Measurements from ENCODE around the gene ALKBH4.
"Not testable (repeated sequence)": the region's sequence is repeated elsewhere in the genome, so short reads cannot be mapped to it uniquely, and the experiment has no call there.

ALKBH4 gene, protein sequence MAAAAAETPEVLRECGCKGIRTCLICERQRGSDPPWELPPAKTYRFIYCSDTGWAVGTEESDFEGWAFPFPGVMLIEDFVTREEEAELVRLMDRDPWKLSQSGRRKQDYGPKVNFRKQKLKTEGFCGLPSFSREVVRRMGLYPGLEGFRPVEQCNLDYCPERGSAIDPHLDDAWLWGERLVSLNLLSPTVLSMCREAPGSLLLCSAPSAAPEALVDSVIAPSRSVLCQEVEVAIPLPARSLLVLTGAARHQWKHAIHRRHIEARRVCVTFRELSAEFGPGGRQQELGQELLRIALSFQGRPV

DNA sequence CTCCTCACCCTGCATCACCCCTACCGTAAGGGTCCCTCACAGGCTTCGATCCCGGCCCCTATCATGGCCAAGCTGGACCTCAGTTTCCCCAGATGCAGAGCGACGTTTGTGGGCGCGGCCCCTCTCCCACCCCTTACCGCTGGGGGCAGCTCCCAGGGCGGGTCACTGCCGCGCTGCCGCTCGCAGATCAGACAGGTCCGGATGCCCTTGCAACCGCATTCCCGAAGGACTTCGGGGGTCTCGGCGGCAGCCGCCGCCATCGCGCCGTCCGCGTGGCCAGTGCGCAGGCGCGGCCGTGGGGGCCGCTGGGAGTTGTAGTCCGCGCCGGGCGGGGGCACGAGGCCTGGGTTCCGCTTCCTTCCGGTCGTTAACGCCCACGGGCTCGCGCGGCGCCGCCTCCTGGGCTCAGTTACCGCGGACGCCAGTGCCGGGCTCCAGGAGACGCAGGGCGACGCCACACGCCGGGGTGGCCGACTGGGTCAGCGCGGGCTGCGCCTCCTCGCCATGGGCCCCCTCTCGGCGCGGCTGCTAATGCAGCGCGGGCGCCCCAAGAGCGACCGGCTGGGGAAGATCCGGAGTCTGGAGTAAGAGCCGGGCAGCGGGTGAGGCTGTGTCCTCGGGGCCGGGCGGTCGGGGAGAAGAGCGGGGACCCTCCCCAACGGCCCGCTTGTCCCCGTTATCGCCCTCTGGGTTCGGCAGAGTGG lies at the start of gene ALKBH4, which contains the start of gene LRWD1:
Gene ALKBH4, minus strand, starts transcription at position 287 of the 704 bp plus-strand sequence. Its CDS starts 27 bp downstream, at position 260.
Gene LRWD1, plus strand, starts transcription at position 408 of the 704 bp plus-strand sequence. Its CDS starts 97 bp downstream, at position 505.
- DNase-seq (ENCODE audit: low read depth): peak; percentile 94

DNA sequence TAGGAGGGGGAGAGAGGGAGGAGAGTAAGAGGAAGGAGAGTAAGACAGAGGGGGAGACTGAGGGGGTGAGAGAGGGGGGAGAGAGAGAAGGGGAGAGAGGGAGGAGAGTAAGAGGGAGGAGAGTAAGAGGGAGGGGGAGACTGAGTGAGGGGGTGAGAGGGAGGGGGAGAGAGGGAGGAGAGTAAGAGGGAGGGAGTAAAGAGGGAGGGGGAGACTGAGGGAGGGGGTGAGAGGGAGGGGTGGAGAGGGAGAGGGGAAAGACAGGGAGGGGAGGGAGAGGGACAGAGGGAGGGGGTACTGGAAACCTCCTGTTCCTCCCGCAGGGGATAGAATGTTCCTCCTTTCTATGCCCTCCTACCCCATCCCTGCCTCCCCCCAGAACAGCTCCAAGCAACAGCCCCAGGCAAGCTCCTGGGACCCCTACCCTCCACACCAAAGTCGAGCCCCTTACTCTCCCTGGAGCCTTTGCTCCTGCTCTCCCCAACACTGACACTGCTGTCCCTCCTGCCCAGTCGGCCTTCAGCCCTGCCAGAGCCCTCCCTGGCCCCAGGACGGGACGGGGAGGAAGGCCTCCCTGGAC lies 48.1 kb upstream of the ALKBH4 start:
- not testable (repeated sequence) for DNase-seq (ENCODE audit: low read depth)

- DNase-seq (ENCODE audit: low read depth): not testable (repeated sequence)
Measured at GRCh38 chr7:102511860-102512522, 47.3 kb upstream of the ALKBH4 start.

DNA sequence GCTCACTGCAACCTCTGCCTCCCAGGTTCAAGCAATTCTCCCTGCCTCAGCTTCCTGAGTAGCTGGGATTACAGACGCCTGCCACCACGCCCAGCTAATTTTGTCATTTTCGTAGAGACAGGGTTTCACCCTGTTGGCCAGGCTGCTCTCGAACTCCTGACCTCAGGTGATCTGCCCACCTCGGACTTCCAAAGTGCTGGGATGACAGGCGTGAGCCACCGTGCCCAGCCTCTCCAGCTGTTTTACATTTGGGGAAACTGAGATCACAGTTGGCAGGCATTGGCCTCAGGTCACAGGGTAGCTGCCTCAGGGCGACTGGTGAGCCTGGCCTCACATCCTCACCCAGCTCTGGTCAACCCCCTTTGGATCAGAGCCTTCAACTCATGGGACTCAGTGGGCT lies 45.9 kb upstream of the ALKBH4 start:
- not testable (repeated sequence) for DNase-seq (ENCODE audit: low read depth)

- not testable (repeated sequence) for DNase-seq (ENCODE audit: low read depth)
Measured at GRCh38 chr7:102507410-102508088, 42.9 kb upstream of the ALKBH4 start.

GRCh38 chr7:102505298-102506185 lies 40.9 kb upstream of the ALKBH4 start:
- not testable (repeated sequence) for DNase-seq (ENCODE audit: low read depth)

DNA sequence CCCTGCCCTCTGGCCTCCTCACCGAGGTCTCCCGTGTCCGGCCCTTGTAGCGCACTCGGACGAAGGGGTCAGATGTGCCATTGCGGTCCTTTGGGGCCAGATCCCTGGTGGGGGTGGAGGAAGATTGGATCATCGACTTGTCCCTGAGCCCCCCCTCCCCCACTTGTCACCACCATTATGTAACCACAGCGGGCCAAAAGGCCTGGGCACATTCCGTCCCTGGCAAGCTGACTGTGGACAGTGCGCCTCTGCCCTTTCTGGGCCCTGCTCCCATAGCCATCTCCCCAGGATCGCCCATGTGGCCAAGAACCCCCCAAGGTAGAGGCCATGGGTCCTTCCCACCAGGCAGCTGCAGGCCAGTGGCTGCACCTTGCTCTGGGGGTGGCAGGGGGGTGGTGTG lies 38.5 kb upstream of the ALKBH4 start:
- DNase-seq (ENCODE audit: low read depth): not testable (repeated sequence)

DNA sequence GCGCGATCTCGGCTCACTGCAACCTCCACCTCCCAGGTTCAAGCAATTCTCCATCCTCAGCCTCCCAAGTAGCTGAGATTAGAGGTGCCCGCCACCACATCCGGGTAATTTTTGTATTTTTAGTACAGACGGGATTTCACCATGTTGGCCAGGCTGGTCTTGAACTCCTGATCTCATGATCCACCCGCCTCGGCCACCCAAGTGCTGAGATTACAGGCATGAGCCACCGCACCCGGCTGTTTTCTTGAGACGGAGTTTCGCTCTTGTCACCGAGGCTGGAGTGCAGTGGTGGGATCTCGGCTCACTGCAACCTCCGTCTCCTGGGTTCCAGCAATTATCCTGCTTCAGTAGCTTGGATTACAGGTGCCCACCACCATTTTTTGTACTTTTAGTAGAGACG lies 33.7 kb upstream of the ALKBH4 start:
- not testable (repeated sequence) for DNase-seq (ENCODE audit: low read depth)

GRCh38 chr7:102497308-102497707 lies 32.6 kb upstream of the ALKBH4 start:
- DNase-seq (ENCODE audit: low read depth): not testable (repeated sequence)

- not testable (repeated sequence) for DNase-seq (ENCODE audit: low read depth)
Measured at GRCh38 chr7:102496861-102497260, 32.2 kb upstream of the ALKBH4 start.

DNA sequence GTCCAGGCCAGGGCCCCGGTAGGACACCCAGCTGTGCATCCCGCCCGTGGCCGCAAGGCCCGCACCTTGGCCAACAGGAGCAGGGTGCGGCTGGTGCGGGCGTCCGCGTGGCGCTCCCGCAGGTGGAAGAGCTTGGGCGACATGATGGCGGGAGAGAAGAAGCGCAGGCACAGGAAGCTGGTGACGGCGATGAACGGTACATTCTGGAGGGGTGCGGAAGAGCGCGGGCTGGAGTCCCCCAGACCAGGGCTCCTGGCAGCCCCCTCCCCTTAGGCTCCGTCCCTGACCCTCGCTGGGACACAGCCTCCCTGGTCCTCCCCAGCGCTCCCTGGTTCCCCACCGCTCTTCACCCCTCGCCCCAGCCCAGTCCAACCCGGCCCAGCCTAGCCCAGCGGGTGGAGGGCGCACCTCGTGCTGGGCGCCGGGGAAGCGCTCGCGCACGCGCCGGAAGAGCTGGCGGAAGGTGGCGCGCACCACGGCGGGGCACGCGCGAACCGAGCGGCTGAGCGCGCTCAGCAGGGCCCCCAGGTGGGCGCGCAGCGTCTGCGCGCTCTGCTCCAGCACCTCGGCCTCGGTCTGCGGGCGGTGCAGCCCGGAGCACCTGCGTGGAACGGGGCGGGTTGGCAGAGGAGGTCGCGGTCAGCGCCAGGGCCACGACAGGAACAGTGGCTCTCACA lies 29.9 kb upstream of the ALKBH4 start:
- DNase-seq (ENCODE audit: low read depth): not testable (repeated sequence)

DNA sequence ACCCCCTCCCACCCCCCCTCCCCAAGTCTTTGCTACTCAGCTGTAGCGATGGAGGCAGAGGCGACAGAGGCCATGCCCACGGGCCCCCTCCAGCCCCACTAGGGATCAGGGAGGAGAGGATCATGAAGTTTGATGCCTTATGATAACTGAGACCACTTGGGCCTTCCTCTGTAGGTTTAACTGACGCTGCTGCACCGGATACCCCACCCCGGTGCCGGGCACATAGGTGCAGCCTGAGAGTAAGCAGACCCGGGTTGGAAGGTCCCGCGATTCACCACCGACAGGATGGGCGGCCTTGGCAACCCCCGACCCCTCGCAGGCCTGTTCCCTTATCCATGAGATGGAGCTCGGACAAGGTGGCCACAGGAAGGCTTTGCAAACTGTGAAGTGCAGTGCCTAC lies 29.4 kb upstream of the ALKBH4 start:
- not testable (repeated sequence) for DNase-seq (ENCODE audit: low read depth)

DNA sequence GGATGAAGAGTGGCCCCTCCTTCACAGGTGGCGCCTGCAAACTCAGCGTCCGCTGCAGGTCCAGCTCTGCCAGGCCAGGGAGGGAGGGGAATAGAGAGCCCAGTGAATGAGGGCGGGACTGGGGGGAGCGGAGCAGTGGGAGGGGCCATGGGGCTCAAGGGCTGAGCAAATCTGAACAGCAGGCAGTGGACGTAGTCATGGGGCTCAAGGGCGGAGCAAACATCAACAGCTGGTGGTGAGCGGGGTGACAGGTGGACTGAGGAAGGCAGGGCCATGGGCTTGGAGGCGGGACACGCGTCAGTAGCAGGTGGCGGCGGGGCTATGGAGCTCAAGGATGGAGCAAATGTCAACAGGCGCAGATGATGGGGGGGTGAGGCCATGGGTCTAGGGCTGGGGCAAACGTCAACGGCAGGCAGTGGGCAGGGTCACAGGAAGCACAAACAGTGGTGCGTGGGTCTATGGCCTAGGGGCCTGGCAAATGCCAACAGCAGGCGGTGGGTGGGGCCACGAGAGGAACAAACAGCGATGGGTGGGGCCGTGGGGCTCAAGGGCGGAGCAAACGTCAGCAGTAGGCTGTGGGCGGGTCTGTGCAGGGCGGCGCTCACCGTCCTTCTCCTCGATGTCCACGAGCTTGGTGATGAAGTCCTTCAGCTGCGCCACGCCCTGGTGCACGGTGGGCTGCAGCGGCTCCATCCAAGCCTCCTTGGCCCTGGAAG lies 28.7 kb upstream of the ALKBH4 start:
- not testable (repeated sequence) for DNase-seq (ENCODE audit: low read depth)

- DNase-seq (ENCODE audit: low read depth): not testable (repeated sequence)
Measured at GRCh38 chr7:102490529-102491075, 25.9 kb upstream of the ALKBH4 start.

- not testable (repeated sequence) for DNase-seq (ENCODE audit: low read depth)
Measured at GRCh38 chr7:102484317-102484716, 19.7 kb upstream of the ALKBH4 start.

- DNase-seq (ENCODE audit: low read depth): not testable (repeated sequence)
Measured at GRCh38 chr7:102481962-102482361, 17.3 kb upstream of the ALKBH4 start.

DNA sequence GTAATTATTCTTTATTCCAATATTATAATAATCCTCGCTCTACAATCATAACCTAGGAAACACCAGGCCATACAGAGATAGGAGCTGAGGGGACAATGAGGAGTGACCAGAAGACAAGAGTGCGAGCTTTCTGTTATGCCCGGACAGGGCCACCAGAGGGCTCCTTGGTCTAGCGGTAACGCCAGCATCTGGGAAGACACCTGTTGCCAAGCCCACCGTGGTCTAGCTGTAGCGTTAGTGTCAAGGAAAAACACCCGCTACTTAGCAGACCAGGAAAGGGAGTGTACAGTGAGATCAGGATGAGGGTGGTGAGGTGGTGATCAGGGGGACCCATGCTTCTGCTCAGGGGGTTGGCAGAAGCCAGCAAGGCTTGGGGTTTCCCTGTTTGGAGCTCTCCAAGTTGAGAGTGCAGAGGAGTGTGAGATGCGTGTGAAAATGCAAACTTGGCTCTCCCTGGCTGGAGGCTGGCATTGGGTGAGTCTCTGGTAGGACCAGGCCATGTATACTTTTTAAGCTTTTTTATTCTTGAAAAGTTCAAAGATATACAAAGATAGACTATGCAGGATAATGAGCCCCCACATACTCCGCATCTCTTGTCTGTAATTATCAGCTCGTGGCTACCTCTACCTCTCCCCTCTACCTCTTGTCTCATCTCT lies 15.4 kb upstream of the ALKBH4 start:
- DNase-seq (ENCODE audit: low read depth): not testable (repeated sequence)

- DNase-seq (ENCODE audit: low read depth): not testable (repeated sequence)
Measured at GRCh38 chr7:102479209-102479584, 14.5 kb upstream of the ALKBH4 start.
